Measurements from ENCODE around the gene NPLOC4.

NPLOC4 gene

DNA sequence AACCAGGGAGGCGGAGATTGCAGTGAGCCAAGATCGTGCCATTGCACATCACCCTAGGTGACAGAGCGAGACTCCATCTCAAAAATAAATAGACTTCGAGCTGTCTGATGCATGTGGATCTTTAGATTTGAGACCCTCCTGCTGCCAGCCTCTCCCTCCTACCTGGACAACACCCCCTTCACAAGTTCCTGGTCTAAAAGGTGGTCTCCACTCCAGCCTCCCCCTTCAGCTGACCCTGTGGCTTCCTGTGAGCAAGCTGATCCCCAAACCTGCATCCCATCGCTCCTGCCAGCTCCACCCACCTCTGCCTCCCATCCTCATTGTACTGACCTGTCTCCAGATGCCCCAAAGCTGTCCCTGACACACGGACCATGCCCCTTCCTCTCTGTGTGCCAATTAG lies 57.6 kb downstream of the NPLOC4 start:
- Histone ChIP-seq H3K4me3 (ENCODE audit: low read length in 2 of 2) (no peak overlapping the region), H3K9me3 (ENCODE audit: control insufficient read depth in 2 of 2, low read length in 2 of 2) (no peaks in the 10 kb centered on the region), H3K27me3 (ENCODE audit: control insufficient read depth in 2 of 2, insufficient read depth in 2 of 2, low read length in 2 of 2) (no peaks in the 10 kb centered on the region), H3K4me1 (ENCODE audit: control insufficient read depth in 2 of 2, insufficient read depth in 2 of 2, low read length in 2 of 2) (peaks cover 0 to 5% of the 10 kb centered on the region in 2 donors), H3K36me3 (ENCODE audit: control insufficient read depth in 2 of 2, insufficient read depth in 2 of 2, low read length in 2 of 2) (peaks cover 39 to 51% of the 10 kb centered on the region in 2 donors), H3K27ac (ENCODE audit: low read depth in 2 of 2, low read length in 2 of 2) (no peak overlapping the region), H3K9ac (ENCODE audit: low read depth in 1 of 2, low read length in 2 of 2) (no peak overlapping the region)

DNA sequence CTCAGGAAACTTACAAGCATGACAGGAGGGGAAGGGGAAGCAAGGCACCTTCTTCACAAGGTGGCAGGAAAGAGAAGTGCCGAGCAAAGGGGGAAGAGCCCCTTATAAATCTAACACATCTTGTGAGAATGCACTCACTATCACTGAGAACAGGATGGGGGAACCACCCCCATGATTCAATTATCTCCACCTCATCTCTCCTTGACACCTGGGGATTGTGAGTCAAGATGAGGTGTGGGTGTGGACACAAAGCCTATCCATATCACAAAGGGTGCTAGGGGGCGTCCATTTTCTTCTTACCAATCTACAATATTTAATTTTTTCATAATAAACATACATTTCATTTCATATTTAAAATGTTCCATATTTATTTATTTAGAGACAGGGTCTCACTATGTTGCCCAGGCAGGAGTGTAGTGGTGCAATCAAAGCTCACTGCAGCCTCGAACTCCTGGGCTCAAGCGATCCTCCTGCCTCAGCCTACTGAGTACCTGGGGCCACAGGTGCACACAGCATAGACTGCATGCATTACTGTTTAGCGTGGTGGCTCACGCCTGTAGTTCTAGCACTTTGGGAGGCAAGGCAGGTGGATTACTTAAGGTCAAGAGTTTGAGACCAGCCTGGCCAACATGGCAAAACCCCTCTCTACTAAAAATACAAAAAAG lies 58.2 kb downstream of the NPLOC4 start:
- Histone ChIP-seq H3K36me3 (ENCODE audit: control insufficient read depth in 2 of 2, insufficient read depth in 2 of 2, low read length in 2 of 2) (peaks cover 41 to 50% of the 10 kb centered on the region in 2 donors), H3K27me3 (ENCODE audit: control insufficient read depth in 2 of 2, insufficient read depth in 2 of 2, low read length in 2 of 2) (no peaks in the 10 kb centered on the region), H3K9ac (ENCODE audit: low read depth in 1 of 2, low read length in 2 of 2) (no peak overlapping the region)

DNA sequence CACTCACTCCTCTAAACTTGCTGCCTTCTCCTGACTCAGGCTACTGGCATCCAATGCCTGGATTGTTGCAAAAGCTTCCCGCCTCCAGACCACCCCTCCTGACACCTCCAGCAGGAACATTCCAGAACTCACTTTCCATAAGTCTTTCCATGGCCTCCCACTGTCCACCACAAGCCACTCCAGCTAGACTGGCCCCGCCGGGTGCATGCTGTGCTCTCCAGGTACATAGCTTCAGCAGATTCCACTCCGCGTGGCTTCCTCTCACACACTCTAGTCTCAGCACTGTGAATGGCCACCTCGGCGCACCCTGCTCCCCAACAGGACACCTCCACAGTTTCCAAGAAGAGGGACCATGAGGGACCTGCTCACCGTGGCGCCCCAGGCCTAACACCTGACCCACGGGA lies 58.9 kb downstream of the NPLOC4 start:
- H3K9me3 ChIP-seq (ENCODE audit: control insufficient read depth in 2 of 2, low read length in 2 of 2): no peaks in the 10 kb centered on the region
- no peak overlapping the region for H3K27ac ChIP-seq (ENCODE audit: low read depth in 2 of 2, low read length in 2 of 2)
- no peak overlapping the region for H3K9ac ChIP-seq (ENCODE audit: low read depth in 1 of 2, low read length in 2 of 2)
- no peaks in the 10 kb centered on the region for H3K27me3 ChIP-seq (ENCODE audit: control insufficient read depth in 2 of 2, insufficient read depth in 2 of 2, low read length in 2 of 2)
- H3K4me1 ChIP-seq (ENCODE audit: control insufficient read depth in 2 of 2, insufficient read depth in 2 of 2, low read length in 2 of 2): peaks cover 0 to 5% of the 10 kb centered on the region in 2 donors
- no peak overlapping the region for H3K4me3 ChIP-seq (ENCODE audit: low read length in 2 of 2)
- peaks cover 37 to 46% of the 10 kb centered on the region in 2 donors for H3K36me3 ChIP-seq (ENCODE audit: control insufficient read depth in 2 of 2, insufficient read depth in 2 of 2, low read length in 2 of 2)

More for the DNA sequence above, 58.2 kb downstream of the NPLOC4 start:
- peaks cover 0 to 5% of the 10 kb centered on the region in 2 donors for H3K4me1 ChIP-seq (ENCODE audit: control insufficient read depth in 2 of 2, insufficient read depth in 2 of 2, low read length in 2 of 2)
- no peak overlapping the region for H3K4me3 ChIP-seq (ENCODE audit: low read length in 2 of 2)
- no peak overlapping the region for H3K27ac ChIP-seq (ENCODE audit: low read depth in 2 of 2, low read length in 2 of 2)
- no peaks in the 10 kb centered on the region for H3K9me3 ChIP-seq (ENCODE audit: control insufficient read depth in 2 of 2, low read length in 2 of 2)

DNA sequence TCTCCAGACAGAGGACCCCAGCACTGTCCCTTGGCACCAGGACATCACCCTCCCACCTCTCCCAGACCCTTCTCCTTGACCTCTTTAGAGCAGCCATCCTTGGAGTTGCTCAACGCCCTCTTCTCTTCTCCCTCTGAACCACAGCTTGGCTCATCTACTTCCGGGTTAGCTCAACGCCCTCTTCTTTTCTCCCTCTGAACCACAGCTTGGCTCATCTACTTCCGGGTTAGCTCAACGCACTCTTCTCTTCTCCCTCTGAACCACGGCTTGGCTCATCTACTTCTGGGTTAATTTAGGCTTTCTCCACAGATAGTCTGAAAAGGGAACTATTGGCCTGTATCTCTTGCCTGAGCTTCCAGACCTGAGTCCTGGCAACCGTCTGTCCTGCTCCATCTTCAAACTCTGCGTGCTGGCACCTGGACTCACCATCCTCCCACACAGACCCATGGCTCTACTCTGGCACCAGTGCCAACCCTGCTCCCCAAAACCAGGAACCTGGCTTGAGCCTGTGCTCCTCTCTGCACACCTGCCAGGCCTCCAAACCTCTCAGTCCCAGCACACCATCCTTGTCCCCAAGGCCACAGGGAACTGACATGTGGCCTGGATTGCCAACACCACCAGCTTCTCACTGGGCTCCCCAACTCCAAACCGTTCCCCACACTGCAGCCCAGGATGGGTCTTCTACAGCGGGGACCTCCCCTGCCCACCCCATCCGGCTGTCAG lies 59.5 kb downstream of the NPLOC4 start:
- H3K9ac ChIP-seq (ENCODE audit: low read depth in 1 of 2, low read length in 2 of 2): no peak overlapping the region
- H3K4me3 ChIP-seq (ENCODE audit: low read length in 2 of 2): peak overlapping the region in 1 of 2 donors; percentile 7
- peaks cover 0 to 5% of the 10 kb centered on the region in 2 donors for H3K4me1 ChIP-seq (ENCODE audit: control insufficient read depth in 2 of 2, insufficient read depth in 2 of 2, low read length in 2 of 2)
- H3K27ac ChIP-seq (ENCODE audit: low read depth in 2 of 2, low read length in 2 of 2): peak overlapping the region in 1 of 2 donors; percentile 23
- peaks cover 37 to 42% of the 10 kb centered on the region in 2 donors for H3K36me3 ChIP-seq (ENCODE audit: control insufficient read depth in 2 of 2, insufficient read depth in 2 of 2, low read length in 2 of 2)
- H3K9me3 ChIP-seq (ENCODE audit: control insufficient read depth in 2 of 2, low read length in 2 of 2): no peaks in the 10 kb centered on the region
- no peaks in the 10 kb centered on the region for H3K27me3 ChIP-seq (ENCODE audit: control insufficient read depth in 2 of 2, insufficient read depth in 2 of 2, low read length in 2 of 2)

DNA sequence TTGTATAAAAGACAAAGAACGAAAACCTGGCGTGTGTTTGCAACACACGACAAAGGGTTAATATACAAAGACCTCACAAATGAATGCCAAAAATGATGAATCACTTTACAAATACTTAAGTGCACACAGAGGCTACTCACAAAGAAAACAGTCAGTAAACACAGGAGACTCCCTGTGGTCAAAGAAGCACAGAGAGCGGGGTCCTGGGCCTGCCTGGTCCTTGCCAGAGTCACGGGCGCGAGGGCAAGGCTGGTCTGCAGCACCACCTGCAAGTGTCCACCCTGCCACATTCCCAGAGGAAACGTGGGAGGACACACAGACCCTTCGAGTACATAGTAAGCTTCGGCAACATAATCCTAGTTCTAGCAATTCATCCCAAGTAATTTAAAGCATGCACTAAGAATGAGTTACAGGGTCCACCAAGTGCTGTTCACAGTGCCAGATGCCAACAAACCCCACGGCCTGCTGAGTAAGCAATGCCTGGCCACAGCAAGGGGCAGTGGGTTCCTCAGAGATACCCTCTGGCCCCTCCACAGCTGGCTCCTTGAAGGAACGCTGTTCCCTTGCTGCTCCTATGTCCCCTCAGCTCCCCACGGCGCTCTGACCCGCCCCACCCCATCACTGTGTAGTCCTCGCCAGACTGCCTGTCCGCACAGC lies 60.2 kb downstream of the NPLOC4 start:
- Histone ChIP-seq H3K36me3 (ENCODE audit: control insufficient read depth in 2 of 2, insufficient read depth in 2 of 2, low read length in 2 of 2) (peaks cover 33 to 38% of the 10 kb centered on the region in 2 donors), H3K9ac (ENCODE audit: low read depth in 1 of 2, low read length in 2 of 2) (no peak overlapping the region), H3K27ac (ENCODE audit: low read depth in 2 of 2, low read length in 2 of 2) (peak overlapping the region in 1 of 2 donors; percentile 23), H3K27me3 (ENCODE audit: control insufficient read depth in 2 of 2, insufficient read depth in 2 of 2, low read length in 2 of 2) (no peaks in the 10 kb centered on the region), H3K9me3 (ENCODE audit: control insufficient read depth in 2 of 2, low read length in 2 of 2) (no peaks in the 10 kb centered on the region), H3K4me1 (ENCODE audit: control insufficient read depth in 2 of 2, insufficient read depth in 2 of 2, low read length in 2 of 2) (peaks cover 0 to 5% of the 10 kb centered on the region in 2 donors), H3K4me3 (ENCODE audit: low read length in 2 of 2) (peak overlapping the region in 1 of 2 donors; percentile 7)

DNA sequence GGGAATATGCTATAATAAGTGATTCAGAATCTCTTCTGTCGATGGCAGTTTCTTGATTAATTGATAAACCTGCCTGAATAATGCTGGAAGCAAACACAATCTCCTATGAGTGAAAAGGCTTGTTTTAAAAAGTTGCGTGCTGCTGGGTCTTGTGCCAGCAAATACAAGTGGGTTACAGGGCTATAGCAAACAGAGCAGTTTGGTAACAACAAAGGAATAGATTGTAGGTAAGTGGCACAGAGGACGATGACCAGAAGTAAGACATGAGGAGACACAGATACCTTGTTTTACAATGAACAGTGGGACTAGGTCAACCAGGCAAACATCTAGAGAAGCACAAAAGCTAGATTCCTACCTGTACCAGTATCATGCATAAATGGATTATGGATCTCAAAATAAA lies 61.1 kb downstream of the NPLOC4 start:
- Histone ChIP-seq H3K4me1 (ENCODE audit: control insufficient read depth in 2 of 2, insufficient read depth in 2 of 2, low read length in 2 of 2) (peaks cover 0 to 5% of the 10 kb centered on the region in 2 donors), H3K9ac (ENCODE audit: low read depth in 1 of 2, low read length in 2 of 2) (no peak overlapping the region), H3K4me3 (ENCODE audit: low read length in 2 of 2) (no peak overlapping the region), H3K27ac (ENCODE audit: low read depth in 2 of 2, low read length in 2 of 2) (no peak overlapping the region), H3K9me3 (ENCODE audit: control insufficient read depth in 2 of 2, low read length in 2 of 2) (no peaks in the 10 kb centered on the region), H3K27me3 (ENCODE audit: control insufficient read depth in 2 of 2, insufficient read depth in 2 of 2, low read length in 2 of 2) (no peaks in the 10 kb centered on the region), H3K36me3 (ENCODE audit: control insufficient read depth in 2 of 2, insufficient read depth in 2 of 2, low read length in 2 of 2) (peaks cover 37 to 45% of the 10 kb centered on the region in 2 donors)

DNA sequence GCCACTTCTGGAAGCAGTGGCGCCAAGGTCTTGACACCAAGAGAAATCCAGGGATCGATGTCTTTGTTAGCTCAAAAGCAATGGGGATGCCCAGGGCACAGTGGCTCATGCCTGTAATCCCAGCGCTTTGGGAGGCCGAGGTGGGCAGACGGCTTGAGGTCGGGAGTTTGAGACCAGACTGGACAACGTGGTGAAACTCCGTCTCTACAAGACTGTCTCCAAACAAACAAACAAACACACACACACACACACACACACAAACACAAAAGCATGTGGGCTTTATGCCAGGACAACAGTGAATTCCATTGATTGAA lies 62.3 kb downstream of the NPLOC4 start:
- no peaks in the 10 kb centered on the region for H3K9me3 ChIP-seq (ENCODE audit: control insufficient read depth in 2 of 2, low read length in 2 of 2)
- H3K4me3 ChIP-seq (ENCODE audit: low read length in 2 of 2): no peak overlapping the region
- H3K36me3 ChIP-seq (ENCODE audit: control insufficient read depth in 2 of 2, insufficient read depth in 2 of 2, low read length in 2 of 2): peaks cover 38 to 54% of the 10 kb centered on the region in 2 donors
- H3K27ac ChIP-seq (ENCODE audit: low read depth in 2 of 2, low read length in 2 of 2): no peak overlapping the region
- H3K4me1 ChIP-seq (ENCODE audit: control insufficient read depth in 2 of 2, insufficient read depth in 2 of 2, low read length in 2 of 2): peaks cover 0 to 5% of the 10 kb centered on the region in 2 donors
- H3K9ac ChIP-seq (ENCODE audit: low read depth in 1 of 2, low read length in 2 of 2): no peak overlapping the region
- H3K27me3 ChIP-seq (ENCODE audit: control insufficient read depth in 2 of 2, insufficient read depth in 2 of 2, low read length in 2 of 2): no peaks in the 10 kb centered on the region

DNA sequence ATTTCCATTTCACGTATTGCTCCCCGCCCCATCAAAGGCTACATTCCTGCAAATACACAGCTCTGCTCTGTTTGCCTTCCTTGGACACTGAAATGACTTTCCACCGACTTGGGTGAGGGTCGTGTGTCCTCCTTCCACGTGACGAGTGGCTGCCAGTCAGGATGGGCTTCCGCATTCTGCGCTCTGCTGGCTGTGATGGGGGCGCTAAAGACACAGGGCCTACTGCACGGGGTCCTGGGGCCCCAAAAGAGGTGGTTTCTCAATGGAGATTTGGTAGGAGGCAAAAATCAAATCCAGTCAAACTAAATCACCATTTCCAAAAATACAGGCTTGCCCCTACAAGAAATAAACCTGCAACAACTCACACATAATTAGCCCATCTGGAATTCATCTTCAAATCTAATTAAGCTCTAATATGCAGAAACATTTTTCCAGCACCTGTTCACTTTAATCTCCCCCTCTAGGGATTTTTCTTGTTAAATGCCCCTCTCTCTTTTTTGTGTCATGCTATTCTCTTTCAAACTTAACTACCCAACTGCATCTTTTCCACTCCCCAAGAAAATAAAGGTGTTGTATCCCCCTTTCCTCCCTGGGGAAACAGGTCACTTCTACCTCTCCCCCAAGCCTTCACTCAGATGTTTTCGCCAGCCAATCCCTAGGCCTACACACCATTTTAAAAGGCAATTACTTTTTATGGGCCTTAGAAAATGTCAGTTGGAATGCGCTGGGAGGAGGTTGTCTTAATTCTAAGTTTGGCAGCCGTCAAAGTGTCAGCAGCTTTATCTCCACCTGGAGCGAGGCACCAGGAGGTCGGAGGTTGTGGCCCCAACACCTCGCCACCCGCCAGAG lies 62.9 kb downstream of the NPLOC4 start:
- Histone ChIP-seq H3K36me3 (ENCODE audit: control insufficient read depth in 2 of 2, insufficient read depth in 2 of 2, low read length in 2 of 2) (peaks cover 42 to 56% of the 10 kb centered on the region in 2 donors), H3K4me3 (ENCODE audit: low read length in 2 of 2) (no peak overlapping the region), H3K4me1 (ENCODE audit: control insufficient read depth in 2 of 2, insufficient read depth in 2 of 2, low read length in 2 of 2) (peaks cover 0 to 5% of the 10 kb centered on the region in 2 donors), H3K9ac (ENCODE audit: low read depth in 1 of 2, low read length in 2 of 2) (no peak overlapping the region), H3K9me3 (ENCODE audit: control insufficient read depth in 2 of 2, low read length in 2 of 2) (no peaks in the 10 kb centered on the region), H3K27ac (ENCODE audit: low read depth in 2 of 2, low read length in 2 of 2) (no peak overlapping the region), H3K27me3 (ENCODE audit: control insufficient read depth in 2 of 2, insufficient read depth in 2 of 2, low read length in 2 of 2) (no peaks in the 10 kb centered on the region)

DNA sequence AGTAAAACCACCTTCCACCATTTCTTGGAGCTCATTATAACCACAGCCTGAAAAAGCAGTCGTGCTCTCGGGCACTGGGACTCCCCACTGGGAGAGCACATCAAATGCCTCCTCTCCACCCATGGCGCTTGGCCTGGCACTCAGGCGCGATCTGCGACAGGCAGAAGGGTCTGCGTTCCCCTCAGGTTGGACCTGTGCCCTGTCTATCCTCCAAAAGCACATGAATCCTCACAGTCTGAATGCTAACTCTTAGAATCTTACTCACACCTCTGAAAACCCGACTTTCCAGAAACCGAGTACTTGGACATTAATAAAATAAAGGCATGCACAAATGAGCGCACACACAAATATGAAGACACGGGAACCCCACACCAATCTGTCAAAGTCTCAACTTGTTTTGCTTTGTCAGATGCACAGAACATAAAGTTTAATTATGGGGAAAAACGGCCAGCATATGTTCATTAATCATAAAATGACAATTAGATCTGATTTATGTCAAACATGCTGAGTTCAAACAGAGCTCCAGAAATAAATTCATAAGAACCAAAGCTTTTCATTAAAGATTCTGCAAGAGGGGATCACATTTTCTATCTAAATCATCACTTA lies 64.2 kb downstream of the NPLOC4 start:
- H3K27me3 ChIP-seq (ENCODE audit: control insufficient read depth in 2 of 2, insufficient read depth in 2 of 2, low read length in 2 of 2): no peaks in the 10 kb centered on the region
- H3K4me1 ChIP-seq (ENCODE audit: control insufficient read depth in 2 of 2, insufficient read depth in 2 of 2, low read length in 2 of 2): peaks cover 3 to 5% of the 10 kb centered on the region in 2 donors
- peaks cover 43 to 60% of the 10 kb centered on the region in 2 donors for H3K36me3 ChIP-seq (ENCODE audit: control insufficient read depth in 2 of 2, insufficient read depth in 2 of 2, low read length in 2 of 2)
- no peak overlapping the region for H3K4me3 ChIP-seq (ENCODE audit: low read length in 2 of 2)
- no peaks in the 10 kb centered on the region for H3K9me3 ChIP-seq (ENCODE audit: control insufficient read depth in 2 of 2, low read length in 2 of 2)
- H3K27ac ChIP-seq (ENCODE audit: low read depth in 2 of 2, low read length in 2 of 2): no peak overlapping the region
- H3K9ac ChIP-seq (ENCODE audit: low read depth in 1 of 2, low read length in 2 of 2): no peak overlapping the region

All from mucosa of rectum (tissue), 2 donors.